ENCODE results near the gene CTNNBL1.

DNA sequence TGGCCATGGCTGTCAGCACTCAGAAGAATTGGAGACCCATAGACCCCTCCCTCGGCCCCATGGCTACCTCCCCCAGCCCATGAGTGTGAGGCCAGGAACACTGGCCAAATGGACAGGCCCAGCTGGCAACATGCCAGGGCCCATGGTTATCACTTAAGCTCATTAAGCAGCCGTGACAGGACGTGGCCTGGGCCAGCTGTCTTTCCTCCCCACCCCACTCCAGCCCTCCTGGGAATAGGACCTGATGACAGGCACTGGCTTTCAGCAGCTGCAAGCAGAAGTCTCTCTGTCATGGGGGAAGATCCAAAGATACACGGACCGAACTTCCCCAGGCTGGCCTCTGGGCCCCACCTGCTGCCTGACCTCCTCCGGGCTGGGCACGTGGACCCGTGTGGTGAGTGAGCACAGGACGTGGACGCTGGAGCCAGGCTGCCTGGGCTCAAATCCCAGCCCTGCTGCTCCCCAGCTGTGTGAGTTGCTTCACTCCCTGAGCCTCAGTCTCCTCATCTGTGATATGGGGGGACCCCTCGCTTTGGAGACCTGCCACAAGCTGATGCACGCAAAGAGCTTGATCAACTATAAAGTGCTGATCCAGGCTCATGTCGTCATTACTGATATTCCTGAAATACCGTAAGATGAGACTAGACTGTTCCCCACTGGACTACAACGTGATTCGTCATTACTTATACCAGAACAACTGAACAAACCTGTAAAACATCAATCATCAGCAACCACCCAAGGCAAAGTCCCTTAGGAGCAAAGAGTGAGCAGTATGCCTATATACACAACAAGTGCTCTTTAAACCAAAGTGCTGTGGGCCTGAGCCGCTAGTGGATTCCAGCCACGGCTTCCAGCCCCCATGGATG is 187.1 kb downstream of the CTNNBL1 start:
- TF ChIP-seq, protein P1, sequence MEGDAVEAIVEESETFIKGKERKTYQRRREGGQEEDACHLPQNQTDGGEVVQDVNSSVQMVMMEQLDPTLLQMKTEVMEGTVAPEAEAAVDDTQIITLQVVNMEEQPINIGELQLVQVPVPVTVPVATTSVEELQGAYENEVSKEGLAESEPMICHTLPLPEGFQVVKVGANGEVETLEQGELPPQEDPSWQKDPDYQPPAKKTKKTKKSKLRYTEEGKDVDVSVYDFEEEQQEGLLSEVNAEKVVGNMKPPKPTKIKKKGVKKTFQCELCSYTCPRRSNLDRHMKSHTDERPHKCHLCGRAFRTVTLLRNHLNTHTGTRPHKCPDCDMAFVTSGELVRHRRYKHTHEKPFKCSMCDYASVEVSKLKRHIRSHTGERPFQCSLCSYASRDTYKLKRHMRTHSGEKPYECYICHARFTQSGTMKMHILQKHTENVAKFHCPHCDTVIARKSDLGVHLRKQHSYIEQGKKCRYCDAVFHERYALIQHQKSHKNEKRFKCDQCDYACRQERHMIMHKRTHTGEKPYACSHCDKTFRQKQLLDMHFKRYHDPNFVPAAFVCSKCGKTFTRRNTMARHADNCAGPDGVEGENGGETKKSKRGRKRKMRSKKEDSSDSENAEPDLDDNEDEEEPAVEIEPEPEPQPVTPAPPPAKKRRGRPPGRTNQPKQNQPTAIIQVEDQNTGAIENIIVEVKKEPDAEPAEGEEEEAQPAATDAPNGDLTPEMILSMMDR (IDR thresholded peaks at IDR 0.05): no peak
- no peak for TF ChIP-seq POLR2A (IDR thresholded peaks at IDR 0.05)
